ENCODE measurements around the gene PRICKLE2.

- no peak for TF ChIP-seq CTCF (IDR thresholded peaks at IDR 0.05; ENCODE audit: low read depth, low read length, missing input control)
- no peak for TF ChIP-seq HNF4G (IDR thresholded peaks at IDR 0.05)
- no peak for TF ChIP-seq ATF3 (IDR thresholded peaks at IDR 0.05)
Measured at GRCh38 chr3:64129581-64129980, 95.7 kb downstream of the PRICKLE2 start.

All from liver (tissue), 3 donors.